D721Med (cell line): ENCODE results near the gene RPLP2.
A peak's percentile ranks its signal among the peaks of the same experiment; 100 is the strongest.

Experiments
- DNase-seq: peaks from one replicate; pipeline ENCODE4 v3.0.0; 2011; ENCODE audit warnings: low spot score; ENCODE audit not compliant: insufficient read length
- FAIRE-seq: peaks from 2 replicates; lab custom pipeline; 2011; peaks lifted over from hg19 to GRCh38; lab: Jason Lieb, UNC
- CTCF ChIP-seq: IDR thresholded peaks from 2 replicates; pipeline ENCODE4 v1.5.1; 2012; ENCODE audit warnings: mild to moderate bottlenecking, control low read depth; ENCODE audit not compliant: insufficient read depth; ENCODE audit errors: missing control alignments

Gene RPLP2

GRCh38 chr11:856397-856796, 46.6 kb downstream of the RPLP2 start:
- no peak for TF ChIP-seq CTCF
- DNase-seq = no peak
- no peak for FAIRE-seq

GRCh38 chr11:858053-858761, 48.4 kb downstream of the RPLP2 start:
- DNase-seq (no peak), FAIRE-seq (no peak)
- TF ChIP-seq CTCF = no peak

GRCh38 chr11:858762-859339, 49.1 kb downstream of the RPLP2 start:
- DNase-seq (no peak), FAIRE-seq (no peak)
- TF ChIP-seq CTCF = no peak

- no peak for FAIRE-seq
- peak; percentile 84 for DNase-seq
- TF ChIP-seq CTCF = no peak
Observed at GRCh38 chr11:859394-860131, 49.8 kb downstream of the RPLP2 start.

- no peak for TF ChIP-seq CTCF
Observed at GRCh38 chr11:860234-861104, 50.7 kb downstream of the RPLP2 start.

GRCh38 chr11:861105-861479, 51.3 kb downstream of the RPLP2 start:
- DNase-seq (no peak), FAIRE-seq (no peak)
- TF ChIP-seq CTCF = no peak

More at GRCh38 chr11:860234-861104, 50.7 kb downstream of the RPLP2 start:
- no peak for FAIRE-seq
- DNase-seq = no peak
